NCI-H1105 treated with DMSO at 0.1 percent for 48 hours (cell line): ENCODE data around the gene OR5K1.

Experiments used
- DNase-seq: peaks from one replicate; lab custom pipeline; 2025; lab: John Stamatoyannopoulos, UW

OR5K1 gene

DNA sequence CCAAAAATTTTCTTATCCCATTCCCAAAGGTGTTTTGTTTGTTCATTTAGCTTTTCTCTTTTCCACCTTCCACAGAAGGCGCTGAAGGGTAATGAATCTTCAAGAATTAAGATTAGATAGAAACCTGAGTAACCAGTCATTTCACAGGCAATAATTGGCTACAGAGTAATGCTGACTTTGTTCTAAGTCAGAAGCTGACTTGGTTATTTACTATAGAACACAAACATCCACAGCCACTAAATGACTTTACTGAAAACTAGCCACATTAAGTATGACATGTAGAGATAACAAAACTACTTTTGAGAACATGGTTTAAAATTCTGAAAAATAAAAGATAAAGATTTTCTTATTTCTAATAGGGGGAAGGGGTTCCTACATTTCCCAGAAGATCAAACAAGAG is 51.9 kb downstream of the OR5K1 start:
- DNase-seq = no peak

DNA sequence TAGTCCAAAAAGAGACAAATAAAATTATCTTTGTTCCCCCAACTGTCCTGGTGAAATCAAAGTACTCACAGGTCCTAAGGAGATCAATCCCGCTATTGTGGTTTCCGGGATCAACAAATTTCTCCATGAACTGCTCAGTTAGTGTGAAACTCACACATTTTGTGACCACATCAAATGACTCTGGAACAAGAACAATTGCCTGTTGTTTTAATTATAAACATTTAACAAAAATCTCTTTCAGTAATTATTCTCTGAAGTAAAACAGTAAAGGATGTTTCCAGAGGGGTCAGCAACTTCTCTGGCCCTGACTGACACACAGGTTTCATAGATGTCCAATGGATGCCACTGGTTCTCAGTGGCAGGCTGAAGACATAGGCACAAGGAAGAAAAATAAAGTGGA is 55.8 kb downstream of the OR5K1 start:
- no peak for DNase-seq

DNA sequence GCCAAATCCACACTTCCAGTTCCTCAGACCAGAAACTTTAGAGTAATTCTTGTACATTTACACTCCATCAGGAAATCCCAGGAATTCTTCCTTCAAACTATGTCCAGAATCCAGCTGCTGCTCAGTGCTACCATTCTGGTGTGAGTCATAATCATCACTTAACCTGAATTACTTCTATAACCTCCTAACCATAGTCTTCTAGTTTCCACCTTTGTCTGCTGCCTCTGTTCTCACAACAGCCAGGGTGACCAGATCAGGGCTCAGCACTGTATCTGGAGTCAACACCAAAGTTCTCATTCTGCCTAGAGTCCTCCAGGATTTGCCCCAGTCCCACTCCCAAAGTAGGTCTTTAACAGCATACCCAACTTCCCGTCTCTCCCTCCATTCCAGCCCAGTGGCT is 56.4 kb downstream of the OR5K1 start:
- no peak for DNase-seq

DNA sequence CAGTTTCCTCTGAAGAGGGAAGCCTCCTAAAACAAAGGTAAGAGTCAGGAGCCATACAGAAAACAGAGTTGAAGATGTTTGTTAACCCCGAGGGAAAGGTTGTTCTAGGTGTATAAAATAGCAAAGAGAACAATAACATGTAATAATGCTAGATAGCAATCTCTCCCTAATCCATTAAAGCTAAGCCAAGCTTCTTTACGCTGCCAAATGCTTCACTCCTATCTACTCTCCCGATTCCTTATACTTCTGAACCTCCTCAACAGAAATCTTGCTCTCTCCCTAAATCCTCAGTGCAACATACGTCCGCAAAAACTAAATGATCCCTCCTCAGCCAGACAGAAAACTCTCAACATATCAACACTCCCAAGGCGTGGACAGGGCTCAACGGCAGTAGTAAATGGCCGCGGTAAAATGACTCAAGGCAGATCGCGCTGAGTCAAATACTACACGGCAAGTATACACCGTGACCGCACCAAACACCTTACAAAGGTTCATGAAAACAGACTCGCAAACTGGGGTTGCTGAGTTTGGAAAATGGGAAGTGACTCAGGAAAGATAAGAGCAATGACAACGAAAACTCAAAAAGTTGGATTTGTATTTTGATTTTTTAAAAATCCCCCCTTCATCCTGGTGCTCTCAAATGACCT is 59.0 kb downstream of the OR5K1 start:
- peak; percentile 41 for DNase-seq
